ENCODE results near the gene HCFC1R1.
A peak's percentile ranks its signal among the peaks of the same experiment; 100 is the strongest.
"Not testable (repeated sequence)": the region's sequence is repeated elsewhere in the genome, so short reads cannot be mapped to it uniquely, and the experiment has no call there.

Gene HCFC1R1

GRCh38 chr16:3071655-3072054 lies 47.9 kb upstream of the HCFC1R1 start:
- Histone ChIP-seq H3K4me3 (ENCODE audit: low read length, poor library complexity, severe bottlenecking) (no peak overlapping the region), H3K4me2 (ENCODE audit: low read depth, low read length, poor library complexity, severe bottlenecking) (no peak overlapping the region), H2AFZ (ENCODE audit: low read length) (no peak overlapping the region), H4K20me1 (ENCODE audit: insufficient read depth, low read length, poor library complexity, severe bottlenecking) (peaks cover 12% of the 10 kb centered on the region), H3K79me2 (ENCODE audit: insufficient read depth, low read length) (peaks cover 26% of the 10 kb centered on the region), H3K27me3 (ENCODE audit: insufficient read depth, low read length, poor library complexity, severe bottlenecking) (no peaks in the 10 kb centered on the region), H3K9me3 (ENCODE audit: insufficient read depth, low read depth, low read length) (no peaks in the 10 kb centered on the region), H3F3A (ENCODE audit: low read depth) (peaks cover 10% of the 10 kb centered on the region), H3K9ac (ENCODE audit: low read depth, low read length, poor library complexity, severe bottlenecking) (peak overlapping the region; percentile 32), H3K4me1 (ENCODE audit: insufficient read depth, low read length, poor library complexity, severe bottlenecking) (peaks cover 41% of the 10 kb centered on the region), H3K36me3 (ENCODE audit: insufficient read depth, low read length) (no peaks in the 10 kb centered on the region), H3K9me2 (replicated peaks; ENCODE audit: low read depth, low read length) (no peaks in the 10 kb centered on the region)
- TF ChIP-seq EZH2phosphoT487 (IDR thresholded peaks at IDR 0.05; ENCODE audit: borderline replicate concordance) (no peak), CTCF (conservative IDR thresholded peaks at IDR 0.05; ENCODE audit: low read length) (no peak)

- Histone ChIP-seq H3K4me3 (ENCODE audit: low read length, poor library complexity, severe bottlenecking) (no peak overlapping the region), H3K4me2 (ENCODE audit: low read depth, low read length, poor library complexity, severe bottlenecking) (no peak overlapping the region), H4K20me1 (ENCODE audit: insufficient read depth, low read length, poor library complexity, severe bottlenecking) (peaks cover 20% of the 10 kb centered on the region), H3K79me2 (ENCODE audit: insufficient read depth, low read length) (peaks cover 36% of the 10 kb centered on the region), H3K9ac (ENCODE audit: low read depth, low read length, poor library complexity, severe bottlenecking) (no peak overlapping the region), H3K27me3 (ENCODE audit: insufficient read depth, low read length, poor library complexity, severe bottlenecking) (no peaks in the 10 kb centered on the region), H3K9me2 (replicated peaks; ENCODE audit: low read depth, low read length) (no peaks in the 10 kb centered on the region), H3K36me3 (ENCODE audit: insufficient read depth, low read length) (no peaks in the 10 kb centered on the region), H2AFZ (ENCODE audit: low read length) (no peak overlapping the region), H3K4me1 (ENCODE audit: insufficient read depth, low read length, poor library complexity, severe bottlenecking) (peaks cover 35% of the 10 kb centered on the region), H3K9me3 (ENCODE audit: insufficient read depth, low read depth, low read length) (no peaks in the 10 kb centered on the region), H3F3A (ENCODE audit: low read depth) (peaks cover 5% of the 10 kb centered on the region)
- TF ChIP-seq CTCF (conservative IDR thresholded peaks at IDR 0.05; ENCODE audit: low read length) (no peak), EZH2phosphoT487 (IDR thresholded peaks at IDR 0.05; ENCODE audit: borderline replicate concordance) (no peak)
These were observed 46.9 kb upstream of the HCFC1R1 start for GRCh38 chr16:3070608-3071111.

GRCh38 chr16:3069146-3069545 lies 45.4 kb upstream of the HCFC1R1 start:
- not testable (repeated sequence) for H3K27me3 ChIP-seq (ENCODE audit: insufficient read depth, low read length, poor library complexity, severe bottlenecking); H3K4me2 ChIP-seq (ENCODE audit: low read depth, low read length, poor library complexity, severe bottlenecking); H3K36me3 ChIP-seq (ENCODE audit: insufficient read depth, low read length); H2AFZ ChIP-seq (ENCODE audit: low read length); H3K9me2 ChIP-seq (replicated peaks; ENCODE audit: low read depth, low read length); H3K9ac ChIP-seq (ENCODE audit: low read depth, low read length, poor library complexity, severe bottlenecking); H3K9me3 ChIP-seq (ENCODE audit: insufficient read depth, low read depth, low read length); H3F3A ChIP-seq (ENCODE audit: low read depth); H3K4me3 ChIP-seq (ENCODE audit: low read length, poor library complexity, severe bottlenecking)
- peaks cover 20% of the 10 kb centered on the region for H4K20me1 ChIP-seq (ENCODE audit: insufficient read depth, low read length, poor library complexity, severe bottlenecking)
- H3K4me1 ChIP-seq (ENCODE audit: insufficient read depth, low read length, poor library complexity, severe bottlenecking): peaks cover 33% of the 10 kb centered on the region
- peaks cover 45% of the 10 kb centered on the region for H3K79me2 ChIP-seq (ENCODE audit: insufficient read depth, low read length)

GRCh38 chr16:3068487-3068886 lies 44.7 kb upstream of the HCFC1R1 start:
- peaks cover 20% of the 10 kb centered on the region for H4K20me1 ChIP-seq (ENCODE audit: insufficient read depth, low read length, poor library complexity, severe bottlenecking)
- peaks cover 26% of the 10 kb centered on the region for H3K4me1 ChIP-seq (ENCODE audit: insufficient read depth, low read length, poor library complexity, severe bottlenecking)
- no peaks in the 10 kb centered on the region for H3F3A ChIP-seq (ENCODE audit: low read depth)
- H3K79me2 ChIP-seq (ENCODE audit: insufficient read depth, low read length): peaks cover 45% of the 10 kb centered on the region
- no peaks in the 10 kb centered on the region for H3K9me2 ChIP-seq (replicated peaks; ENCODE audit: low read depth, low read length)
- H3K27me3 ChIP-seq (ENCODE audit: insufficient read depth, low read length, poor library complexity, severe bottlenecking): no peaks in the 10 kb centered on the region
- H3K9ac ChIP-seq (ENCODE audit: low read depth, low read length, poor library complexity, severe bottlenecking): peak overlapping the region; percentile 87
- no peaks in the 10 kb centered on the region for H3K9me3 ChIP-seq (ENCODE audit: insufficient read depth, low read depth, low read length)
- peak overlapping the region; percentile 99 for H3K4me2 ChIP-seq (ENCODE audit: low read depth, low read length, poor library complexity, severe bottlenecking)
- H3K4me3 ChIP-seq (ENCODE audit: low read length, poor library complexity, severe bottlenecking): peak overlapping the region; percentile 95
- H3K36me3 ChIP-seq (ENCODE audit: insufficient read depth, low read length): no peaks in the 10 kb centered on the region
- no peak overlapping the region for H2AFZ ChIP-seq (ENCODE audit: low read length)
- TF ChIP-seq CTCF (conservative IDR thresholded peaks at IDR 0.05; ENCODE audit: low read length): no peak
- no peak for TF ChIP-seq EZH2phosphoT487 (IDR thresholded peaks at IDR 0.05; ENCODE audit: borderline replicate concordance)

All from Loucy (cell line).